ENCODE data around the gene LTO1.

The LTO1 gene

GRCh38 chr11:69674886-69675714, at the start of gene LTO1:
TSS of gene LTO1 (minus strand) at chr11:69675353. CDS start at chr11:69675239, 114 bp downstream.
- no peak for TF ChIP-seq ZFX (IDR thresholded peaks at IDR 0.05; ENCODE audit: borderline replicate concordance)
- no peak for TF ChIP-seq CTCF (IDR thresholded peaks at IDR 0.05)
- H3K27ac ChIP-seq, result peak within 1 kb of the TSS; percentile 80

- no peak overlapping the region for H3K27ac ChIP-seq
- TF ChIP-seq CTCF (IDR thresholded peaks at IDR 0.05) (peak; percentile 32), ZFX (IDR thresholded peaks at IDR 0.05; ENCODE audit: borderline replicate concordance) (no peak)
Observed at GRCh38 chr11:69721745-69722144, 46.6 kb upstream of the LTO1 start.

- no peak overlapping the region for H3K27ac ChIP-seq
- no peak for TF ChIP-seq ZFX (IDR thresholded peaks at IDR 0.05; ENCODE audit: borderline replicate concordance)
- TF ChIP-seq CTCF (IDR thresholded peaks at IDR 0.05), result no peak
Observed at GRCh38 chr11:69721106-69721505, 46.0 kb upstream of the LTO1 start.

- H3K27ac ChIP-seq, result no peak overlapping the region
- TF ChIP-seq ZFX (IDR thresholded peaks at IDR 0.05; ENCODE audit: borderline replicate concordance) (no peak), CTCF (IDR thresholded peaks at IDR 0.05) (no peak)
Observed at GRCh38 chr11:69718912-69719311, 43.8 kb upstream of the LTO1 start.

GRCh38 chr11:69718147-69718546, 43.0 kb upstream of the LTO1 start:
- TF ChIP-seq ZFX (IDR thresholded peaks at IDR 0.05; ENCODE audit: borderline replicate concordance) (no peak), CTCF (IDR thresholded peaks at IDR 0.05) (peak; percentile 68)
- H3K27ac ChIP-seq, result no peak overlapping the region

GRCh38 chr11:69716891-69717747, 42.0 kb upstream of the LTO1 start:
- H3K27ac ChIP-seq, result no peak overlapping the region
- TF ChIP-seq ZFX (IDR thresholded peaks at IDR 0.05; ENCODE audit: borderline replicate concordance) (no peak), CTCF (IDR thresholded peaks at IDR 0.05) (no peak)
